CD1c-positive myeloid dendritic cell (primary cell): ENCODE data around the gene LYSMD4.
A peak's percentile ranks its signal among the peaks of the same experiment; 100 is the strongest.

Experiments
- DNase-seq: peaks from one replicate; pipeline ENCODE4 v3.0.0-alpha.2; 2016; ENCODE audit errors: extremely low spot score

LYSMD4 gene

DNA sequence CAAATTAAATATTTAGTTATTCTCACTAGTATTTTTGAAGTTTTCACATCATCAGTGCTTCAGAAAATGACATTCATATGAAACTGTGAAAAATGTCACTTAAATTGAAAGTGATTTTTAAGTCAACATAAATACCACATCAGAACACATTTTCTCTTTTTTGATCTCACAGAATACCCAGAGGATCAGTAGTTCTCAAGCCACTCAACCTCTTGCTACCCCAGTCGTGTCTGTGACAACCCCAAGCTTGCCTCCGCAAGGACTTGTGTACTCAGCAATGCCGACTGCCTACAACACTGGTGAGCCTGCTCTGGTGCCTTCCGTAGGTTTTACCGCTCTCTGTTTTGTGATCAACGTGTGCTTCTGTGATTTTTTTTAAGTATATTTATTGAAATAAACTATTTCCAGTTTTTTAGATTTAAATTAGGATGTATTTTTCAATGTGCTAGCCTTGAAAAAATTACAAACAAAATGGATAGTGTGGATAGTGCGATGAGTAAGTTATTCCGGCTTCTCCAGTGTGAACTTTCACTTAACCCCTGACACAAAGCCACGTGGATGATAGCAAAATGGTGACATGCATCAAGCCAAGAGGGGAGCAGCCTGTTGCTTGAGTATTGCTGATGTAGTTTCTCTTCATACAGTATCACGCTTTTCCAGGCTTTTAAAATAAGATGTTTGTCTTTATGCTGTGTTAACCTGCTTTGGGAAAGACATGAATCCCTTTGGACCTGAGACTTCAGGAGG is 26.5 kb downstream of the LYSMD4 start:
- DNase-seq = no peak

DNA sequence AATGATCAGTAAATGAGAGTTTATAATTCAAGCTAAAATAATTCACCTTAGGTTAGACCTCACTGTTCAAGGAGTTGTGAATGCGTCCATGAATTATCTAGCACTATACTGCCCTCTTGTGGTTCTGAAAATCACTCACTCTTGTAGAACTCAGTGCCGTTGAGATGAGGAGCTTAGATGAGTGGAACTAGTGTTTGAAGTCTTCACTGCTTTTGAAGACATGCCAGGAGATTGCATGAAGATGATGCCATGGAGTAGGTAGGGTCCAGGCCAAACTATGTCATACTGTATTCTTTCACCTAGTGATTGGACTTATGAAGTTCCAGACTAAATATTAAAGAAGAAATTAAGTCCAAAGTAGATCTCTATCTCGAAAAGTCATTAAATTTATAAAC is 28.8 kb downstream of the LYSMD4 start:
- DNase-seq = peak; percentile 88

DNA sequence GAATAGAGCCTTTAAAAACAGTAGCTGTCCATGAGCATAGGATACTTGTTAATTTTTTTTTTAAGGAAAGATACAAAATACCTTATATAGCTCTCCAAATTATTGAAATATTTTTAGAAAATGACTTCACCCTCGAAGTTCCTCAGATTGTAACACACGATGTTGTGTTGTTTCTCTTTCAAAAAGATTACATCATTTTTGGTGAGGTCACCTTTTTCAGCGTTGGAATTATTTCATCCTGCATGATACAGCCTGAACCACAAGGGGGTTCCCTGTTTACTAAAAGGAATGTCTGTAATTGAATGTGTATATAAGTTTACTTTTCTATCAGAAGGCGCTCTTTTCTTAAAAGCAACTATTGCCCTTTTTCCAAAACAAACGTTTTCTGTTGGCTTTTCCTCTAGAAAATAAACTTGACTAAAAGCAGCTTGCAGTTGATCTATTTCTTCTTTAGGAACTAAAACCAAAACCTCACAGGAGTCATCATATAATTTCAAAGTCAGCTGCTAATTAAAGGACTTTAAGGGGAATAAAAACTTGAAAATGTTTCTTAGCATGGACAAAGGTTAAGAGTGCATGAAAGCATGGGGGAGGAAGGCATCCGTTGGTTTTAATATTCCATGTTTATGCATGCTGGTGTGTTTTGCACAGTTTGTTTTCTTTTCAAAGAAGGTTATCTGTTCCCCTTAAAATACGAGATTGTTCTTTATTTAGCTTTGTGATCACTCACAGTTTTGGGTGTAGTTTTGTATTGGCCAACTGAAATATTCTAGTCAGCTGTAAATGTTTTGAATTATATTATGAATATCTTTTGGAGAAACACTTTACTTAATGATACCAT is 29.4 kb downstream of the LYSMD4 start:
- peak; percentile 95 for DNase-seq

DNA sequence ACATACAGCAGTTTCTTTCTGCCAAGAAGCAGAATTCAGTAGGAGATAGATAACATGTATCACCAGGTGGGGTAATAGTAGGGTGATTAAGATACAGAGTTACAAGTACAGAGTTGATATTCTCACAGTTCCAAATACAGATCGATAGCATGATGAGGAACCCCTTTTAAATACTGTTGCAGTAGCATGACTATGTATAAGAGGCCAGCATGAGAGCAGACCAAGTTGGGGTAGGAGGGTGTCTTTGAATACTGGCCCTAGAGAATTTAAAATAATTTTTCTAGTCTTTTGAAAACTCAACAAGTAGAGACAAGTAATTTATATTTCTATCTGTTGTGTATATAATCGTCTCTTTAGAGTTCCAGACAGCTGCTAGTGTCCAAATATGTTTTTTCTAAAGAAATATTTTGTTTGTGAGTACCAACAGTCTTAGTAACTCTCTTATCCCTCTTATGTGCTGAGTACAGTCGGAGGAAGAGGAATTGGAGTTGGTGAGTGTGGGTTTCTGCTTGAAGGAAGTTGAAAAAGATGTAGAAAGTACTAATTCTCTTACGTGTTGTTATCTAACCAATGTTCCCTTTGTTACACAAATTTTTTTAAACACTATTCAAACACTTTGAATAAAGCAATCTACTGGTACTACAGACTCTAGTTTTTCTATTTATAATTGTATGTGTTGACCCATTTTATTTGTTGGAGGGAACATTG is 30.2 kb downstream of the LYSMD4 start:
- peak; percentile 68 for DNase-seq

DNA sequence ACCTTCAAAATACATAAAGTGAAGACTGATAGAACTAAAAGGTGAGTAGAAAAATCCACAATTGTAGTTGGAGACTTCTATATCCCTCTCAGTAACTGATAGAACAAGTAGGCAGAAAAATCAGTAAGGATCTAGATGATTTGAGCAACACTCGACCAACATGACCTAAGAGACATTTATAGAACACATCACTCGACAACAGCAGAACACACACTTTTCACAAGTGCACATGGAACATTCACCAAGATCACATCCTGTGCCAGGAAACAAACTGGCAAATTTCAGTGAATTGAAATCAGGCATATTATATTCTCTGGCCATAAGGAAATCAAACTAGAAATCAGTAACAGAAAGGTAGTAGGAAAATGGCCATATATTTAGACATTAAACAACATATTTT is 37.1 kb downstream of the LYSMD4 start:
- DNase-seq = no peak

DNA sequence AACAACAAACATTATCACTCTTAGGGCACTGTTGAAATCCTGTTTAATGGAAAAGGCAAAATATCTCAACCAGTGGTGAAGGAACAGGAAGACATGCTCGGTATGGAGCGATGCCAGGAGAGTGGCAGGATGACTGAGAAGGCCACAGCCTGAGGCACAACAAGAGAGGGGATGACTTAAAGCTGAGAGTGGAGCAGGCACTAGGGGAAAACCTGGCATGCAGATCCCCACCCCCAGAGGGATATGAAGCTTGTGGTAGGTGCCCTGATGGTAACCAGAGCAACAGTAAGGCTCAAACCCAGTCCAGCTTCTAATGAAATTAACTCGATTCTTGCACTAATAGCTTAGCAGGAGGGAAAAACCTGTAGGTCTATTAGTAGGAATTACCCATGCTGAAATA is 40.4 kb downstream of the LYSMD4 start:
- DNase-seq = no peak

DNA sequence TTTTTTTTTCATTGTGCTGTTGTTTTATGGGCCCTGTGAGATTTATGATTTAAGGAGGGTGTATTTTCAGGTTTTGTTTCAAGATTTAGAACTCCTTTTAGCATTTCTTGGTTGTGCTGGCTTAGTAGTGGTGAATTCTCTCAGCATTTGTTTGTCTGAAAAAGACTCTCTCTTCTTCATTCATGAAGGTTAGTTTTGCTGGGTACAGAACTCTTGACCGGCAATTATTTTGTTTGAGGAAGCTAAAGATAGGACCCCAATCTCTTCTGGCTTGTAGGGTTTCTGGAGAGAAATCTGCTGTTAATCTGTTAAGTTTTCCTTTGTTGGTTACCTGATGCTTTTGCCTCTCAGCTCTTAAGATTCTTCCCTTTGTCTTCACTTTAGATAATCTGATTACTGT is 46.9 kb downstream of the LYSMD4 start:
- DNase-seq = no peak

DNA sequence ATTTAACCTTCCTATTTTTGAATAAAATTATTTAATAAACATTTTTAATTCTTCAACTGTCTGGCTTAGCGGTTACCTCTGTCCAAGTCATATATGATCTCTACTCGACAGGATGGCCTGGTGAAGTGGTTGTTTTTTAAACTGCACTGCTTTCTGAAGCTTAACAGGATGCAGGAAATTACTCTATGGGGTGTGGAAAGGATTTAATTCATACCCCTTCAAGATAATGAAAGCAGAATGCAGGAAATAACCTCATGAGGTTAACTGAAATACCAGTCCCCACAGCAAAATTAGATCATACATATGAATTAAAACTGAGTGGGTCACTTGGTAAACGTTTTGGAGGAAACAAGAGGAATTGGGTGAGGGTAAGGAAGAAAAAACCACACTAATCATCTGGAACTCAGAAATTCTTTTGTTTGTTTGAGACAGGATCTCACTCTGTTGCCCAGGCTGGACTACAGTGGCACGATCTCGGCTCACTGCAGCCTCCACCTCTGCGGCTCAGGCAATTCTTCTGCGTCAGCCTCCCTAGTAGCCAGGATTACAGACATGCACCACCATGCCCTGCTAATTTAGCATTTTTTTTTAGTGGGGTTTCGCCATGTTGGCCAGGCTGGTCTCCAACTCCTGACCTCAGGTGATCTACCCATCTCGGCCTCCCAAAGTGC is 50.1 kb downstream of the LYSMD4 start:
- DNase-seq = no peak

DNA sequence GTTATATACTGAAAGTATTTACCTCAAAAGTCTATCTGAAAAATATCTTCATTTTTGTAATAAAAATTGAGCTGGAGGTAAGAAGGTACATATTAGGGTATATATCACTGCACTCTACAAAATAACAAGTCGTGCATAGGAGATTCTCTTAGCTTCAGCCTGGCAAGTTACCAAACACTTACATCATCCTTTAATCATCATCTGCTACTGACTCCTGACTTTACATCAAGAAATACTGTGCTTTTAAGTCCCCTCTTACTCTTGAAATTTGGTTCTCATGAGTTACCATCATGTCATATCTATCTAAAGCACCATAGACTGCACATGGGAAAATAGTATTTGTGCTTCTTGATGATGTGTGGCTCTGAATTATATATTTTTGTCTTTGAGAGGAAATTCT is 50.8 kb downstream of the LYSMD4 start:
- DNase-seq = no peak

DNA sequence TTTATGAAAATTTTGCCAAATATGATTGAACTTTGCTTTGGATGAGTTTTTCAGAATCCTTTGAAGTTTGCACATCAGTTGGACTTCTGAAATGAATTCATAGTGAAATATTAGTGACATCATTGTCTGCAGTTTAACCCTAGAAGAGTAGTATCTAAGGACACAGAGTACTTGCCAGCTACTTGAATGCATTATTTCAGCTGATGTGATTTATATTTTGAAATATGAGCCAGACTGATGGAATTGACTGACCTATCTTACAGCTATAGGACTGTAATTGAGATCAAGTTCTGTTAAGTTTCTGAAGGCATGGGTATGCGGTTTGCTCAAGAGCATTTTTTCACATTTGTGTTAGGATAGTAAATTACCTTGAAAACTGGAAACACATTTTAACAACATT is 51.2 kb downstream of the LYSMD4 start:
- no peak for DNase-seq

DNA sequence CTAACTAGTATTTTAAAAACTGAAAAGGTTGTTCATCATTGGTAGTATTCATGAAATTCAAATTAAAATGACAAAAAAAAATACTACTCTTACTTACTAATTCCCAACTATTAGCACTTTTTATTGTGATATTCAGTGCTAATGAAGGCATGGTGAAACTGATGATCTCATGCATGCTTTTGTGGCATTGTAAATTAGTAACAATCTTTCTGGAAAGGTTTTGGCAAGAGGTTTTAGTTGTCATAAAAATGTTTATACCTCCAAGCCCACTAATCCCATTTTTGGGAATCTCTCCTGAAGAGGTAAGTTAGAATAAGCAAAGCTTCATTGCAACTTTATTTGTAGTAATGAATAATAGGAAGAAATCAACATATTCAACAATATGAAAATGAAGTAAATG is 53.0 kb downstream of the LYSMD4 start:
- no peak for DNase-seq

DNA sequence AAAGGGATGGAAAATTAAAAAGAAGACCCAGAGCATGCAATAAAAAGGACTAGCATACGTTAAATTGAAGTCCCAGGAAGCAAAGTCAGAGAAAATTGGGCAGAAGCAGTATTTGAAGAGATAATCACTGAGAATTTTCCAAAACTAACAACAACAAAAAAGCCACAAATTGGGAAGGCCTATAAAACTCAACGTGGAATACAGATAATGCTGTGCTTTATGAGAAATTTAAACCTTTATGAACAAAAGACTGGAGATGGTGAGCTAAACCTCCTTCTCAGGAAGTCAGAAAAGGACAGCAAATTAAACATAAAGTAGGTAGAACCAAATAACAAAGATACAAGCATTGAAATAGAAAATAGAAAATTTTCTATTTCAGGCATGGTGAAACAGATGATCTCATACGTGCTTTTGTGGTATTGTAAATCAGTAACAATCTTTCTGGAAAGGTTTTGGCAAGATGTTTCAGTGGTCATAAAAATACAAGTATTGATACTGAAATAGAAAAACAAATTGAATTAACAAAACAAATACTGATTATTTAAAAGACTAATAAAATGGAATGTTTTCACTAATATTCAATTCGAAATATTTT is 55.6 kb downstream of the LYSMD4 start:
- DNase-seq = no peak
